Heart left ventricle (tissue), 13 donors: ENCODE results near the gene DNM1.

ENCODE experiments used
- POLR2A ChIP-seq, 2 donors: fragments of 450-650 bp; IDR thresholded peaks; one replicate each; pipeline ENCODE4 v1.6.1; 2017; ENCODE audit warnings: antibody characterized with exemption in 2 of 2, mild to moderate bottlenecking in 2 of 2, moderate library complexity in 2 of 2
- TF ChIP-seq, protein P1 (sequence below), 12 donors: fragments of 200-600 bp; sonication (generic) in 4 of 12; IDR thresholded peaks; one replicate each; pipeline versions ENCODE4 v1.5.0 to v1.8.0; 2018 to 2022; ENCODE audit warnings: antibody characterized with exemption in 12 of 12, mild to moderate bottlenecking in 5 of 12
- donor health status: ischemic (EF 13 %, LVEDD 7.1; RV severe dilation, severe dysfunction).
- donor health status: DM: no; HTN: yes; CAD: no.
- donor health status: DM: no; HTN: no; CAD: no.
- donor health status: ischemic (EF 25% LVEDD 6.9; RV normal size, moderate dysfunction).
- donor health status: ischemic (EF 25% LVEDD 5.7; RV mildly dilated, moderate dysfunction).
- donor health status: ischemic (EF 35%, LVEDD 5.7; RV mildly dilated, moderate dysfunction).
- donor health status: nonischemic (EF 11% LVEDD 7.7; RV severe dilation, severe dysfunction).
- donor health status: DM: yes; HTN: yes; CAD: no.
- donor health status: PGD.
- donor health status: ischemic (EF 29% LVEDD 5.4; RV normal size, mild dysfunction).
- donor health status: nonischemic (EF 23%, LVEDD 6.1; RV moderate dilation, normal function).

DNA sequence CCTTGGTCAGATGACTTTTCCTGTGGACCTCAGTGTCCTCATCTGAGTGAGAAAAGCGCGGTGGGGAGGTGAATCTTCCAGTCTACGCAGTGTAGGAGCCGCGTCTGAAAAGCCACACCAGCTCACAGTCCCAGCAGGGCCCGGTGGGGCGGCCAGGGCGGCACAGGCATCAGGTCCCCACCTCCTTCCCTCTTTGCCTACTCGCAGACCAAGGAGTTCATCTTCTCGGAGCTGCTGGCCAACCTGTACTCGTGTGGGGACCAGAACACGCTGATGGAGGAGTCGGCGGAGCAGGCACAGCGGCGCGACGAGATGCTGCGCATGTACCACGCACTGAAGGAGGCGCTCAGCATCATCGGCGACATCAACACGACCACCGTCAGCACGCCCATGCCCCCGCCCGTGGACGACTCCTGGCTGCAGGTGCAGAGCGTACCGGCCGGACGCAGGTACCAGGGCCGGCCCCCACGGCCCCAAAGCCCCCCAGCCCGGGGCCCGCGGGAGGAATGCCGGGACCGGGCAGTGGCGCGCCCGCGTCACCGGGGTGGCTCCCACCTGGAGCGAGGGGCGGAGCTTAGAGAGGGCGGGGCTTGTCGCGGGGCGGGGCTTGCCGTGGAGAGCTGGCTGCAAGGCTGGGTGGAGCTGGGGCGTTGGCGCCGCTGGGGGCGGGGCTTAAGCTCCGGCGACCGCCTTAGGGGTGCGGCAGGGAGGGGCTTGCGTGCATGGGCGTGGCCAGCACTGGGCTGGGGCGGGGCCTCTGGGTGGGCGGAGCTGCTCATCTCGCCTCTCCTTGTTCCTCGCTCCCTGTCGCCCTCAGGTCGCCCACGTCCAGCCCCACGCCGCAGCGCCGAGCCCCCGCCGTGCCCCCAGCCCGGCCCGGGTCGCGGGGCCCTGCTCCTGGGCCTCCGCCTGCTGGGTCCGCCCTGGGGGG lies 47.0 kb downstream of the DNM1 start:
- TF ChIP-seq, protein P1, sequence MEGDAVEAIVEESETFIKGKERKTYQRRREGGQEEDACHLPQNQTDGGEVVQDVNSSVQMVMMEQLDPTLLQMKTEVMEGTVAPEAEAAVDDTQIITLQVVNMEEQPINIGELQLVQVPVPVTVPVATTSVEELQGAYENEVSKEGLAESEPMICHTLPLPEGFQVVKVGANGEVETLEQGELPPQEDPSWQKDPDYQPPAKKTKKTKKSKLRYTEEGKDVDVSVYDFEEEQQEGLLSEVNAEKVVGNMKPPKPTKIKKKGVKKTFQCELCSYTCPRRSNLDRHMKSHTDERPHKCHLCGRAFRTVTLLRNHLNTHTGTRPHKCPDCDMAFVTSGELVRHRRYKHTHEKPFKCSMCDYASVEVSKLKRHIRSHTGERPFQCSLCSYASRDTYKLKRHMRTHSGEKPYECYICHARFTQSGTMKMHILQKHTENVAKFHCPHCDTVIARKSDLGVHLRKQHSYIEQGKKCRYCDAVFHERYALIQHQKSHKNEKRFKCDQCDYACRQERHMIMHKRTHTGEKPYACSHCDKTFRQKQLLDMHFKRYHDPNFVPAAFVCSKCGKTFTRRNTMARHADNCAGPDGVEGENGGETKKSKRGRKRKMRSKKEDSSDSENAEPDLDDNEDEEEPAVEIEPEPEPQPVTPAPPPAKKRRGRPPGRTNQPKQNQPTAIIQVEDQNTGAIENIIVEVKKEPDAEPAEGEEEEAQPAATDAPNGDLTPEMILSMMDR (IDR thresholded peaks at IDR 0.05) = no peak
- TF ChIP-seq POLR2A (IDR thresholded peaks at IDR 0.05) = no peak
